Memory B cell (primary cell): ENCODE data around the gene SLAMF1.
"Not testable (repeated sequence)": the region's sequence is repeated elsewhere in the genome, so short reads cannot be mapped to it uniquely, and the experiment has no call there.

Experiments
- ATAC-seq: fragments of 150-1000 bp; cut with Tn5 transposase; 2 replicates; pipeline ENCODE4 v1.10.0; 2021; ENCODE audit warnings: low read depth, mild to moderate bottlenecking, moderate library complexity
- DNase-seq, 2 donors: peaks; one replicate each; pipeline ENCODE4 v3.0.0; 2022; ENCODE audit warnings: low spot score in 2 of 2
- H3K27ac Mint-ChIP-seq: one replicate; pipeline ENCODE4 v1.8.0; 2022; ENCODE audit warnings: mild to moderate bottlenecking, moderate library complexity, mixed read lengths
- H3K27me3 Mint-ChIP-seq: one replicate; pipeline ENCODE4 v1.8.0; 2022; ENCODE audit warnings: mixed read lengths
- H3K36me3 Mint-ChIP-seq: one replicate; pipeline ENCODE4 v1.8.0; 2022; ENCODE audit warnings: mild to moderate bottlenecking, mixed read lengths
- H3K4me1 Mint-ChIP-seq: one replicate; pipeline ENCODE4 v1.8.0; 2022; ENCODE audit warnings: mixed read lengths
- H3K4me3 Mint-ChIP-seq: one replicate; pipeline ENCODE4 v1.8.0; 2022; ENCODE audit warnings: mild to moderate bottlenecking, moderate library complexity, mixed read lengths
- H3K9me3 Mint-ChIP-seq: one replicate; pipeline ENCODE4 v1.8.0; 2022; ENCODE audit warnings: mixed read lengths

SLAMF1 gene

GRCh38 chr1:160627677-160628289 is 19.1 kb downstream of the SLAMF1 start:
- ATAC-seq, H3K4me3 Mint-ChIP-seq, DNase-seq, H3K9me3 Mint-ChIP-seq, H3K27me3 Mint-ChIP-seq: not testable (repeated sequence)
- H3K27ac Mint-ChIP-seq: peak overlapping the region; percentile 76
- H3K36me3 Mint-ChIP-seq: peaks cover 10% of the 10 kb centered on the region
- H3K4me1 Mint-ChIP-seq: peaks cover 65% of the 10 kb centered on the region

- Mint-ChIP-seq H3K36me3 (peaks cover 11% of the 10 kb centered on the region), H3K27me3 (no peaks in the 10 kb centered on the region), H3K9me3 (peaks cover 4% of the 10 kb centered on the region), H3K27ac (peak overlapping the region; percentile 6), H3K4me3 (peak overlapping the region; percentile 67), H3K4me1 (peaks cover 73% of the 10 kb centered on the region)
- ATAC-seq (peak; percentile 18), DNase-seq (no peak)
Observed at GRCh38 chr1:160626509-160627342, 20.1 kb downstream of the SLAMF1 start.

GRCh38 chr1:160625725-160626498 is 20.9 kb downstream of the SLAMF1 start:
- Mint-ChIP-seq H3K9me3 (peaks cover 4% of the 10 kb centered on the region), H3K36me3 (peaks cover 11% of the 10 kb centered on the region), H3K27me3 (no peaks in the 10 kb centered on the region), H3K4me1 (peaks cover 74% of the 10 kb centered on the region), H3K27ac (no peak overlapping the region), H3K4me3 (peak overlapping the region; percentile 25)
- peak; percentile 35 for ATAC-seq
- no peak for DNase-seq

GRCh38 chr1:160625321-160625720 is 21.5 kb downstream of the SLAMF1 start:
- no peak for DNase-seq
- Mint-ChIP-seq H3K9me3 (peaks cover 4% of the 10 kb centered on the region), H3K36me3 (peaks cover 11% of the 10 kb centered on the region), H3K4me3 (peak overlapping the region; percentile 75), H3K4me1 (peaks cover 69% of the 10 kb centered on the region), H3K27ac (peak overlapping the region; percentile 29), H3K27me3 (no peaks in the 10 kb centered on the region)
- ATAC-seq: no peak

GRCh38 chr1:160624464-160624863 is 22.4 kb downstream of the SLAMF1 start:
- peak; percentile 47 for ATAC-seq
- Mint-ChIP-seq H3K4me3 (peak overlapping the region; percentile 75), H3K9me3 (peaks cover 4% of the 10 kb centered on the region), H3K4me1 (peaks cover 64% of the 10 kb centered on the region), H3K27me3 (no peaks in the 10 kb centered on the region), H3K27ac (peak overlapping the region; percentile 29), H3K36me3 (peaks cover 11% of the 10 kb centered on the region)
- no peak for DNase-seq

- Mint-ChIP-seq H3K4me3 (peak overlapping the region; percentile 15), H3K4me1 (peaks cover 68% of the 10 kb centered on the region), H3K27me3 (no peaks in the 10 kb centered on the region), H3K9me3 (peaks cover 7% of the 10 kb centered on the region), H3K36me3 (peaks cover 16% of the 10 kb centered on the region), H3K27ac (peak overlapping the region; percentile 39)
- ATAC-seq (no peak), DNase-seq (no peak)
Observed at GRCh38 chr1:160623862-160624261, 23.0 kb downstream of the SLAMF1 start.

- Mint-ChIP-seq H3K9me3 (peaks cover 7% of the 10 kb centered on the region), H3K4me1 (peaks cover 66% of the 10 kb centered on the region), H3K27ac (peak overlapping the region; percentile 39), H3K27me3 (no peaks in the 10 kb centered on the region), H3K36me3 (peaks cover 17% of the 10 kb centered on the region), H3K4me3 (peak overlapping the region; percentile 72)
- DNase-seq (no peak), ATAC-seq (peak; percentile 70)
Observed at GRCh38 chr1:160623227-160623633, 23.6 kb downstream of the SLAMF1 start.

DNA sequence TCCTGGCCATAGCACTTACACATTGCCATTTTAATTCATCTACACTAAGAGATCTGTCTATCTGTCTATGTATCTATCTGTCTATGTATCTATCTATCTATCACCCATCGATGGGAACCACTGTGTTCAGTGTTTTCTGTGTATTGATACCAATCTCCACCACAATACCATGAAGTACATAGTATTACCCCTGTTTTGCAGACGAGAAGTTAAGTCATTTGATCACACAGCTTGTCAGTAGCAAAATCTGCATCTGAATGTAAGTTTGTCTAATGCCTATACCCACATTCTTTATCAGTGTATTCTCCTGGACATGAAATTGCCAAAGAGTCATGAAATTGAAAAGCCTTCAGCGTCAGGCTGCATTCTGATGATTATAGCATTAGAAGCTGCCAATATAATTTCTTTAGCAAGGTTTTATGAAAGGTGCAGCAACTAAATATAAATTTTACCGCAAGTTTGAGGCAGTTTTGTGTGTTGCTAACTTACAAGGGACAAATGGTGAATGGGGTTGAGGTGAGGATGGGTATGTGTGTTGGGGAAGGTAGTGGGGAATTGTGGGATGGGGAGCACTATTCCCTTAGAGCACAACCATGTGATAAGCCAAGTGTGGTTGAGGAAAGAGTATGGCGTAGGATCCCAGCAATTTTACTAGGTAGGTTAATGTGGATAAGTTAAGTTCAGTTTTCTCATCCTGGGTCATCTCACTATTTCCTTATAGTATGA is 24.2 kb downstream of the SLAMF1 start:
- DNase-seq (no peak), ATAC-seq (no peak)
- Mint-ChIP-seq H3K9me3 (peaks cover 6% of the 10 kb centered on the region), H3K27me3 (no peaks in the 10 kb centered on the region), H3K27ac (peak overlapping the region; percentile 45), H3K36me3 (peaks cover 16% of the 10 kb centered on the region), H3K4me3 (no peak overlapping the region), H3K4me1 (peaks cover 64% of the 10 kb centered on the region)

- peaks cover 5% of the 10 kb centered on the region for H3K9me3 Mint-ChIP-seq
- H3K27ac Mint-ChIP-seq: peak overlapping the region; percentile 36
- H3K36me3 Mint-ChIP-seq: peaks cover 14% of the 10 kb centered on the region
- no peaks in the 10 kb centered on the region for H3K27me3 Mint-ChIP-seq
- peak overlapping the region; percentile 61 for H3K4me3 Mint-ChIP-seq
- H3K4me1 Mint-ChIP-seq: peaks cover 62% of the 10 kb centered on the region
- peak; percentile 29 for ATAC-seq
- DNase-seq: peak in 1 of 2 donors; percentile 16
Observed at GRCh38 chr1:160621633-160622413, 25.0 kb downstream of the SLAMF1 start.

GRCh38 chr1:160620942-160621632 is 25.8 kb downstream of the SLAMF1 start:
- peaks cover 4% of the 10 kb centered on the region for H3K9me3 Mint-ChIP-seq
- peaks cover 58% of the 10 kb centered on the region for H3K4me1 Mint-ChIP-seq
- no peaks in the 10 kb centered on the region for H3K27me3 Mint-ChIP-seq
- H3K36me3 Mint-ChIP-seq: peaks cover 13% of the 10 kb centered on the region
- H3K27ac Mint-ChIP-seq: peak overlapping the region; percentile 36
- peak overlapping the region; percentile 61 for H3K4me3 Mint-ChIP-seq
- DNase-seq: no peak
- ATAC-seq: peak; percentile 9

- Mint-ChIP-seq H3K36me3 (peaks cover 13% of the 10 kb centered on the region), H3K4me1 (peaks cover 48% of the 10 kb centered on the region), H3K9me3 (peaks cover 4% of the 10 kb centered on the region), H3K4me3 (no peak overlapping the region), H3K27ac (no peak overlapping the region), H3K27me3 (no peaks in the 10 kb centered on the region)
- DNase-seq (no peak), ATAC-seq (no peak)
Observed at GRCh38 chr1:160619742-160620277, 27.0 kb downstream of the SLAMF1 start.

DNA sequence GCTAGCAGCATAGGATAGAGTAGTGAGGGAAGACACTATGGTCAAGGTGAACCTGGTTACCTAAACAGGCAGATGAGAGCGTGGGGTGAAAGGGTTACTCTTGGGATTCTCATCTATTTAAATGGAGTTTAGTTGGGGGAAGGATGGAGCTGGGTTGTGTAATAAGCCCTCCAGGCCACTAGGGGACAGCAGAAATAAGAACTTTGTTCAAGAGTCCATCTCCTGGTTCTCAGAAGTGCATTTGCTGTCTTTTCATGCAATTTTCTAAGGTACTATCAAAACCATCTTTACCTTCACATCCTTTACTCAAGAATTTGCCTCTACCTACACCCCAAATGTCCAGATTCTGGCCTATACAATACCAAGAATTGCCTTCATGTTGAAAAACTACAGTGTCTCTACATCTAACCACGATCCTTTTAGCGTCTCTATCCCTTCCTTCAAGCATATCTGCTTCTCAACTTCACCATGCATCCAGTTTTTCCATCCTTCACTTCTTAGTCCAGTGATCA is 28.0 kb downstream of the SLAMF1 start:
- no peak overlapping the region for H3K27ac Mint-ChIP-seq
- ATAC-seq: no peak
- H3K27me3 Mint-ChIP-seq: no peaks in the 10 kb centered on the region
- H3K9me3 Mint-ChIP-seq: peaks cover 4% of the 10 kb centered on the region
- peaks cover 40% of the 10 kb centered on the region for H3K4me1 Mint-ChIP-seq
- peaks cover 13% of the 10 kb centered on the region for H3K36me3 Mint-ChIP-seq
- DNase-seq: peak in 1 of 2 donors; percentile 16
- no peak overlapping the region for H3K4me3 Mint-ChIP-seq
